Lower leg skin (tissue), 4 donors: ENCODE results near the gene TWIST2. TPM values are rescaled to one million over a fixed set of nuclear protein-coding genes. Genes with fewer than 3 reads are reported as not detected.

Experiments used
- DNase-seq, 2 donors: peaks; one replicate each; pipeline ENCODE4 v3.0.0-alpha.2; 2019; ENCODE audit warnings: low spot score in 2 of 2
- H3K4me3 ChIP-seq: fragments of 200-600 bp; sonication (generic); 2 replicates; pipeline ENCODE4 v1.5.1; 2017; ENCODE audit warnings: mild to moderate bottlenecking, low read depth; ENCODE audit not compliant: poor library complexity, severe bottlenecking
- POLR2A ChIP-seq, 2 donors: fragments of 450-650 bp; IDR thresholded peaks; one replicate each; pipeline ENCODE4 v1.6.1; 2016 to 2017; ENCODE audit warnings: antibody characterized with exemption in 2 of 2, mild to moderate bottlenecking in 1 of 2, moderate library complexity in 1 of 2
- WGBS, 2 donors: methylation state at CpG; one replicate each; pipeline ENCODE4 v1.1.5; 2018; 5-methylcytosine and 5-hydroxymethylcytosine counted together
- intact Hi-C: fragments of 100-400 bp; cut with DNase I; formaldehyde crosslinking; loops from one replicate; pipeline ENCODE4 v1.15.0; 2023; ENCODE audit warnings: low total_unique reads
- total RNA-seq, 4 donors: library from RNA; depleted of rRNA; stranded (reverse); fragments of >200 nt; gene quantifications; one replicate each; pipeline ENCODE4 v1.1.0, GENCODE V29; 2016
- TF ChIP-seq, protein P1 (sequence below), 3 donors: fragments of 450-650 bp; IDR thresholded peaks; one replicate each; pipeline ENCODE4 v1.5.1; 2016; ENCODE audit warnings: antibody characterized with exemption in 3 of 3, mild to moderate bottlenecking in 3 of 3, moderate library complexity in 2 of 3

TWIST2 gene
- total RNA-seq, 4 donors from 2014 or later, result 36.5 to 47.8 (median 38.5) TPM

DNA sequence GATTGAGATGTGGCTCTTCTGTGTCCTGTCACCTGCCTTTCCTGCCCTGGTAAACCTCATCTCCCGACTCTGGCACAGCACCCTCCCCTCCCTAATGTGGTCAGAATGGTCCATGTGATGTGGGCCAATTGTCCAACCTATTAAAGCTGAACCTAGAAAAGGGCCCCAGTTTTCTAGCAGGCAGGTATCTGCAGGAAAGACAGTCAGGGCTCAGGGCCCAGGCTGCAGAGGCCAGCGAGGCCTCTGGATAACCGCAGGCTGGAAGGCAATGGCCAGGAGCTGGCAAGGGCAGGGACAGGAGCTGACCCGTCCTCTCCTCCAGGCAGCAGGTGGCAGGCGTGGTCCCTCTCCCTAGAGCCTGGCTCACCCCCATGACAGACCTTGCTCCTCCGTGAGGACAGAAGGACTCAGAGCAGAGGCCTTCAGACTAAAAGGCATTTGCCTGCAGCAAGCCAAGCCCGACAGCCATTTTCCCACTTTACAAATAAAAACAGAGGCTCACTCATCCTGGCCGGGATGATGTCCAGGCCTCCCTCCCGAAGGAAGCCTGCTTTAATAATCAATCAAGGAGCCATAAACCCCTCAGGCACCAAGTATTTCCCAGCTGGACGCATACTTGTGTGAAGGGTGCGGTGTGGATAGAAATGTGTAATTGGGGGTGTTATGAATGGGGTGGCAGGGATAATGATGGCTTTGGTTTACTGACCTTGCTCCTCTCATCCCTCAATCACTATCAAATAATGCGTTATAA lies 107.1 kb downstream of the TWIST2 start:
- 82 to 88% methylated on average over 10 to 12 of the region's 12 CpGs for WGBS, 2 donors
- no peak for DNase-seq
- H3K4me3 ChIP-seq, result no peak overlapping the region
- TF ChIP-seq, protein P1, sequence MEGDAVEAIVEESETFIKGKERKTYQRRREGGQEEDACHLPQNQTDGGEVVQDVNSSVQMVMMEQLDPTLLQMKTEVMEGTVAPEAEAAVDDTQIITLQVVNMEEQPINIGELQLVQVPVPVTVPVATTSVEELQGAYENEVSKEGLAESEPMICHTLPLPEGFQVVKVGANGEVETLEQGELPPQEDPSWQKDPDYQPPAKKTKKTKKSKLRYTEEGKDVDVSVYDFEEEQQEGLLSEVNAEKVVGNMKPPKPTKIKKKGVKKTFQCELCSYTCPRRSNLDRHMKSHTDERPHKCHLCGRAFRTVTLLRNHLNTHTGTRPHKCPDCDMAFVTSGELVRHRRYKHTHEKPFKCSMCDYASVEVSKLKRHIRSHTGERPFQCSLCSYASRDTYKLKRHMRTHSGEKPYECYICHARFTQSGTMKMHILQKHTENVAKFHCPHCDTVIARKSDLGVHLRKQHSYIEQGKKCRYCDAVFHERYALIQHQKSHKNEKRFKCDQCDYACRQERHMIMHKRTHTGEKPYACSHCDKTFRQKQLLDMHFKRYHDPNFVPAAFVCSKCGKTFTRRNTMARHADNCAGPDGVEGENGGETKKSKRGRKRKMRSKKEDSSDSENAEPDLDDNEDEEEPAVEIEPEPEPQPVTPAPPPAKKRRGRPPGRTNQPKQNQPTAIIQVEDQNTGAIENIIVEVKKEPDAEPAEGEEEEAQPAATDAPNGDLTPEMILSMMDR (IDR thresholded peaks at IDR 0.05), result no peak
- no peak for TF ChIP-seq POLR2A (IDR thresholded peaks at IDR 0.05)
- intact Hi-C loops, result no loop called here

DNA sequence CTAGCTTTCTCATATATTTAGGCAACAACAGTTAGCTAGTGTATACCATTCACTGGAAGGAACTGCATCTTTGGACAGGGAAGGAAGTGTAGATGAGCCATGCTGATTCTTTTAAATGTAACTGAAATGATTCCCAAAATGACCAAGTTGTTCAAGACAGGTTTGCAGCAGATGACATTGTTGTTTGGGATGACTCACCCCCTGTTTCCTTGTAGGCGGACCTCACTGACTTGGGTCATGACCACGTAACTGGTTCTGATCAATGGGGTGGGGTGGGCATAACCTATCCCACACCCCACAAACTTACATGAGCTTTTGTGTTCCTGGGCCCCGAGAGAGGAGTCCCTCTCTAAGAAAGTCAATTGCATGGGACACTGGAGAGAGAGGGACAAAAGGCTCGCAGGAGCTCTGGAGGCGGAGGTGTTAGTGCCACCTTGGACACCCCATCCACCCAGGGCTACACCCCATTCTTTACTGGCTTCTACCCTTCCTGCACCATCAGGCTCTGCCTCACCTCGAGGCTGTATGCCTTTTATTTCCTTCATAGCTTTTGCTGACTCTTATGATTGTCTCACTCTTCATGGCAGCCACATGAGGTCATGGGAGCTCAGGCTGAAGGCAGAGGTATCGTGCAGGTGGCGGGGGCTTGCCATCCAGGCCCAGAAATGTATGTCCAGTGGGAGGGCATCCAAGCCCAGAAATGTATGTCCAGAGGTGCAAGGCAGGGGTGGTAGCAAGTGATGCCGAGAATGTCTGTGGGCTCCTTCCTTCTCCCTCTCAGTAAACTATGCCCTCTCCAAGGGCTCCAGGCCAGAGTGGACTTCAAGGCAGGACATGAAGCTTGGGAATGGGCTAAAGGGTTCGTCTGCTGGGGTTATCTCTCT lies 108.0 kb downstream of the TWIST2 start:
- H3K4me3 ChIP-seq, result no peak overlapping the region
- intact Hi-C loops, result no loop called here
- TF ChIP-seq POLR2A (IDR thresholded peaks at IDR 0.05), result no peak
- TF ChIP-seq, protein P1 (IDR thresholded peaks at IDR 0.05), result no peak
- no peak for DNase-seq
- 75 to 78% methylated on average over 10 of the region's 10 CpGs for WGBS, 2 donors

DNA sequence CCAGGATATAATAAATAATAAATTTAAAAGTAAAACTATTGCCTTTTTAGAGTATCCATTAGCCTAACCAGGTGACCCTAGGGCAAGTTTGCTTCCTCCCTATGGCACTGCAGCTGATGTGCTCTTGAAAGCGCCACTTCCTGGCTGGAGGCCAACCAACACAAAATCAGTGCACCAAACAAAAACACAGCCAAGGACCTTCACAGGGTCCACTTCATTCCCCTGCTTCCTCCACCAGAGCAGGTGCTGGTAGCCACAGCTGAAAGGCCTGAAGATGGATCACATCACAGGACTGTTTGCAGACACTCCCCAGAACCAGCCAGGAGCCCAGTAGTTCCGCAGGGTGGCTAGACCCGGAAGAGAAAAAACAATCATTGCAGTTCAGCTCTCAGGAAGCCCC lies 108.8 kb downstream of the TWIST2 start:
- intact Hi-C loops, result no loop called here
- TF ChIP-seq, protein P1 (IDR thresholded peaks at IDR 0.05), result no peak
- TF ChIP-seq POLR2A (IDR thresholded peaks at IDR 0.05), result no peak
- 76% methylated on average over 3 of the region's 3 CpGs for WGBS, 2 donors
- no peak for DNase-seq
- H3K4me3 ChIP-seq, result no peak overlapping the region
